DMS153 treated with DMSO at 0.1 percent for 48 hours (cell line): Measurements from ENCODE around the gene TTC7B.

ENCODE experiments used
- DNase-seq: peaks from one replicate; lab custom pipeline; 2025; ENCODE audit not compliant: unreplicated experiment; lab: John Stamatoyannopoulos, UW

Gene TTC7B

GRCh38 chr14:90621201-90621600 lies 195.0 kb downstream of the TTC7B start:
- no peak for DNase-seq

- DNase-seq = no peak
These were observed 195.6 kb downstream of the TTC7B start for GRCh38 chr14:90620568-90621077.

- no peak for DNase-seq
These were observed 196.3 kb downstream of the TTC7B start for GRCh38 chr14:90619911-90620310.

- DNase-seq = no peak
These were observed 198.3 kb downstream of the TTC7B start for GRCh38 chr14:90617961-90618360.

GRCh38 chr14:90616881-90617280 lies 199.3 kb downstream of the TTC7B start:
- no peak for DNase-seq

- no peak for DNase-seq
These were observed 199.9 kb downstream of the TTC7B start for GRCh38 chr14:90616313-90616712.

GRCh38 chr14:90615517-90616060 lies 200.6 kb downstream of the TTC7B start:
- DNase-seq = no peak

GRCh38 chr14:90614696-90615516 lies 201.3 kb downstream of the TTC7B start:
- no peak for DNase-seq

- DNase-seq = no peak
These were observed 202.2 kb downstream of the TTC7B start for GRCh38 chr14:90613997-90614396.

- DNase-seq = no peak
These were observed 202.8 kb downstream of the TTC7B start for GRCh38 chr14:90613453-90613852.

GRCh38 chr14:90612801-90613200 lies 203.4 kb downstream of the TTC7B start:
- no peak for DNase-seq

- DNase-seq = no peak
These were observed 204.3 kb downstream of the TTC7B start for GRCh38 chr14:90611936-90612335.

GRCh38 chr14:90611501-90611900 lies 204.7 kb downstream of the TTC7B start:
- DNase-seq = no peak

- DNase-seq = no peak
These were observed 205.7 kb downstream of the TTC7B start for GRCh38 chr14:90610346-90611040.

- DNase-seq = no peak
These were observed 206.9 kb downstream of the TTC7B start for GRCh38 chr14:90609376-90609775.

- no peak for DNase-seq
These were observed 207.3 kb downstream of the TTC7B start for GRCh38 chr14:90608929-90609341.

GRCh38 chr14:90608281-90608680 lies 207.9 kb downstream of the TTC7B start:
- DNase-seq = no peak

- no peak for DNase-seq
These were observed 209.1 kb downstream of the TTC7B start for GRCh38 chr14:90607141-90607540.

GRCh38 chr14:90606434-90606833 lies 209.8 kb downstream of the TTC7B start:
- no peak for DNase-seq

- DNase-seq = no peak
These were observed 210.8 kb downstream of the TTC7B start for GRCh38 chr14:90605430-90605829.

- no peak for DNase-seq
These were observed 211.9 kb downstream of the TTC7B start for GRCh38 chr14:90604356-90604755.

GRCh38 chr14:90603841-90604240 lies 212.4 kb downstream of the TTC7B start:
- DNase-seq = no peak
